Erythroblast (primary cell): ENCODE results near the gene IP6K3.

Source experiments
- GATA1 ChIP-seq: IDR thresholded peaks from 2 replicates; pipeline ENCODE4 v1.6.1; 2011; ENCODE audit warnings: low read depth, mild to moderate bottlenecking, control low read depth, low read length, moderate library complexity
- POLR2A ChIP-seq: IDR thresholded peaks from 2 replicates; pipeline ENCODE4 v1.6.1; 2011; ENCODE audit warnings: mild to moderate bottlenecking, low read length

GRCh38 chr6:33710296-33711121 lies 36.2 kb downstream of the IP6K3 start:
- TF ChIP-seq GATA1 (no peak), POLR2A (no peak)
